NCI-H774 (cell line): ENCODE data around the gene ADAM12.
"Not testable (repeated sequence)": the region's sequence is repeated elsewhere in the genome, so short reads cannot be mapped to it uniquely, and the experiment has no call there.

Source experiments
- DNase-seq: peaks from one replicate; lab custom pipeline; 2025; lab: John Stamatoyannopoulos, UW

The ADAM12 gene

GRCh38 chr10:126177417-126178030 lies 210.8 kb downstream of the ADAM12 start:
- DNase-seq: no peak

- no peak for DNase-seq
Observed at GRCh38 chr10:126175641-126176262, 212.5 kb downstream of the ADAM12 start.

GRCh38 chr10:126172755-126173154 lies 215.5 kb downstream of the ADAM12 start:
- not testable (repeated sequence) for DNase-seq

- DNase-seq: no peak
Observed at GRCh38 chr10:126171555-126171954, 216.7 kb downstream of the ADAM12 start.

- DNase-seq: no peak
Observed at GRCh38 chr10:126170776-126171175, 217.5 kb downstream of the ADAM12 start.

GRCh38 chr10:126170371-126170770 lies 217.9 kb downstream of the ADAM12 start:
- DNase-seq: no peak

- DNase-seq: no peak
Observed at GRCh38 chr10:126169899-126170298, 218.4 kb downstream of the ADAM12 start.

- no peak for DNase-seq
Observed at GRCh38 chr10:126166797-126167196, 221.5 kb downstream of the ADAM12 start.

GRCh38 chr10:126165874-126166273 lies 222.4 kb downstream of the ADAM12 start:
- no peak for DNase-seq

- DNase-seq: no peak
Observed at GRCh38 chr10:126163506-126163905, 224.8 kb downstream of the ADAM12 start.

- DNase-seq: no peak
Observed at GRCh38 chr10:126161691-126162090, 226.6 kb downstream of the ADAM12 start.

GRCh38 chr10:126160971-126161630 lies 227.2 kb downstream of the ADAM12 start:
- DNase-seq: peak; percentile 40

- DNase-seq: no peak
Observed at GRCh38 chr10:126160571-126160970, 227.7 kb downstream of the ADAM12 start.

GRCh38 chr10:126158133-126158892 lies 230.0 kb downstream of the ADAM12 start:
- no peak for DNase-seq

- no peak for DNase-seq
Observed at GRCh38 chr10:126157189-126157588, 231.1 kb downstream of the ADAM12 start.

- DNase-seq: no peak
Observed at GRCh38 chr10:126156503-126156902, 231.8 kb downstream of the ADAM12 start.

GRCh38 chr10:126156012-126156411 lies 232.3 kb downstream of the ADAM12 start:
- DNase-seq: no peak

- DNase-seq: no peak
Observed at GRCh38 chr10:126155528-126155927, 232.7 kb downstream of the ADAM12 start.

GRCh38 chr10:126153711-126154628 lies 234.3 kb downstream of the ADAM12 start:
- DNase-seq: no peak

- no peak for DNase-seq
Observed at GRCh38 chr10:126147866-126148587, 240.2 kb downstream of the ADAM12 start.

- DNase-seq: no peak
Observed at GRCh38 chr10:126146771-126147170, 241.5 kb downstream of the ADAM12 start.
